ENCODE results near the gene USP6NL. TPM values are rescaled to one million over a fixed set of nuclear protein-coding genes. Genes with fewer than 3 reads are reported as not detected.

USP6NL gene
- total RNA-seq, 1 experiment from 2014 or later, result 21.4 TPM

DNA sequence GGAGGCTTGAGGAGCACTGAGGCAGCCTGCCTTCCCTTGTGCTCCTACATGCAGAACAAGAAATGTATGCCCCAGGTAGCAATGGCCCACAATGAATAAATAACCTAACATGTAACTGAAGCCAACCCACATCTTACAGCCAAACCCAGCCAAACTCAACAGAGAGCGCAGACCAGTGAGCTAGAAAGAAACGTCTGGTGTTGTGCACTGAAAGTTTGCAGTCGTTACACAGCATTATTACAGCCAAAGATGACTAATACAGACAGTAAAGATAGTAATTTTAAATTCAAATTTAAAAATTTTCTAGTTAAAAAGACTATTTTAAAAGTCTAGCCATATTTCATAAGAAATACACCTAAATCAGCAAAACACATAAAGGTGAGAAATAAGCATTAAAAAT lies 11.2 kb downstream of the USP6NL start:
- TF ChIP-seq SP1 (CRISPR knock-in tag; conservative IDR thresholded peaks at IDR 0.05), result no peak
- TF ChIP-seq RORB (CRISPR knock-in tag; IDR thresholded peaks at IDR 0.05), result no peak
- TF ChIP-seq KAT7 (CRISPR knock-in tag; IDR thresholded peaks at IDR 0.05; ENCODE audit: borderline replicate concordance), result no peak
- no peak for TF ChIP-seq NR2C2 (CRISPR knock-in tag; IDR thresholded peaks at IDR 0.05)
- TF ChIP-seq ESRRA (CRISPR knock-in tag; IDR thresholded peaks at IDR 0.05; ENCODE audit: borderline replicate concordance), result no peak
- TF ChIP-seq, protein P1, sequence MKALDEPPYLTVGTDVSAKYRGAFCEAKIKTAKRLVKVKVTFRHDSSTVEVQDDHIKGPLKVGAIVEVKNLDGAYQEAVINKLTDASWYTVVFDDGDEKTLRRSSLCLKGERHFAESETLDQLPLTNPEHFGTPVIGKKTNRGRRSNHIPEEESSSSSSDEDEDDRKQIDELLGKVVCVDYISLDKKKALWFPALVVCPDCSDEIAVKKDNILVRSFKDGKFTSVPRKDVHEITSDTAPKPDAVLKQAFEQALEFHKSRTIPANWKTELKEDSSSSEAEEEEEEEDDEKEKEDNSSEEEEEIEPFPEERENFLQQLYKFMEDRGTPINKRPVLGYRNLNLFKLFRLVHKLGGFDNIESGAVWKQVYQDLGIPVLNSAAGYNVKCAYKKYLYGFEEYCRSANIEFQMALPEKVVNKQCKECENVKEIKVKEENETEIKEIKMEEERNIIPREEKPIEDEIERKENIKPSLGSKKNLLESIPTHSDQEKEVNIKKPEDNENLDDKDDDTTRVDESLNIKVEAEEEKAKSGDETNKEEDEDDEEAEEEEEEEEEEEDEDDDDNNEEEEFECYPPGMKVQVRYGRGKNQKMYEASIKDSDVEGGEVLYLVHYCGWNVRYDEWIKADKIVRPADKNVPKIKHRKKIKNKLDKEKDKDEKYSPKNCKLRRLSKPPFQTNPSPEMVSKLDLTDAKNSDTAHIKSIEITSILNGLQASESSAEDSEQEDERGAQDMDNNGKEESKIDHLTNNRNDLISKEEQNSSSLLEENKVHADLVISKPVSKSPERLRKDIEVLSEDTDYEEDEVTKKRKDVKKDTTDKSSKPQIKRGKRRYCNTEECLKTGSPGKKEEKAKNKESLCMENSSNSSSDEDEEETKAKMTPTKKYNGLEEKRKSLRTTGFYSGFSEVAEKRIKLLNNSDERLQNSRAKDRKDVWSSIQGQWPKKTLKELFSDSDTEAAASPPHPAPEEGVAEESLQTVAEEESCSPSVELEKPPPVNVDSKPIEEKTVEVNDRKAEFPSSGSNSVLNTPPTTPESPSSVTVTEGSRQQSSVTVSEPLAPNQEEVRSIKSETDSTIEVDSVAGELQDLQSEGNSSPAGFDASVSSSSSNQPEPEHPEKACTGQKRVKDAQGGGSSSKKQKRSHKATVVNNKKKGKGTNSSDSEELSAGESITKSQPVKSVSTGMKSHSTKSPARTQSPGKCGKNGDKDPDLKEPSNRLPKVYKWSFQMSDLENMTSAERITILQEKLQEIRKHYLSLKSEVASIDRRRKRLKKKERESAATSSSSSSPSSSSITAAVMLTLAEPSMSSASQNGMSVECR (CRISPR knock-in tag; IDR thresholded peaks at IDR 0.05; ENCODE audit: borderline replicate concordance), result no peak
- TF ChIP-seq, protein P2, sequence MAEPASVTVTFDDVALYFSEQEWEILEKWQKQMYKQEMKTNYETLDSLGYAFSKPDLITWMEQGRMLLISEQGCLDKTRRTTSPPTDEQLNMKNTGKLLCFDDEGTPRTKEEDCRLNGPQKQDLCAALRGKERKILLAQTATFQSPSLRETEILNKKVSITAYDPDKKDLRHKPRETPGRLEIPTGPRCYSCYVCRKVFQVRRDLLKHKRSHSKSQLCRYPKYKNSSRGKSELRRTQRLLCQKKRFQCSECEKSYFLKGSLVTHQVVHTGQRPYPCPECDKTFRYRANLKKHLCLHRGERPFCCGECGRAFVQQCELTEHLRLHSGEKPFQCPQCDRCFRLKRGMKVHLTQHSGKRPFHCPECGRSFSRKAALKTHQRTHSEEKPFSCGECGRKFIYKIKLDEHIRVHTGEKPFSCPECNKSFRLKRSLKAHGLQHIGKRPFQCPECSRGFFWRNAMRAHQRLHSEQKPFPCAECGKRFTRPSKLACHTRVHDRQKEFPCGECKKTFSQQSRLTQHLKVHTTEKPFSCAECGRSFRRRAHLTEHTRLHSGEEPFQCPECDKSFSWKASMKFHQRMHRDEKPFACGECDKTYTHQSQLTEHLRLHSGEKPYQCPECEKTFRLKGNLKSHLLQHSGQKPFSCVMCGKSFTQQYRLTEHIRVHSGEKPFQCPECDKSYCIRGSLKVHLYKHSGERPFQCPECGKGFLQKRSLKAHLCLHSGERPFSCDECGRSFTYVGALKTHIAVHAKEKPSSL (CRISPR knock-in tag; conservative IDR thresholded peaks at IDR 0.05), result no peak
- TF ChIP-seq, protein P3, sequence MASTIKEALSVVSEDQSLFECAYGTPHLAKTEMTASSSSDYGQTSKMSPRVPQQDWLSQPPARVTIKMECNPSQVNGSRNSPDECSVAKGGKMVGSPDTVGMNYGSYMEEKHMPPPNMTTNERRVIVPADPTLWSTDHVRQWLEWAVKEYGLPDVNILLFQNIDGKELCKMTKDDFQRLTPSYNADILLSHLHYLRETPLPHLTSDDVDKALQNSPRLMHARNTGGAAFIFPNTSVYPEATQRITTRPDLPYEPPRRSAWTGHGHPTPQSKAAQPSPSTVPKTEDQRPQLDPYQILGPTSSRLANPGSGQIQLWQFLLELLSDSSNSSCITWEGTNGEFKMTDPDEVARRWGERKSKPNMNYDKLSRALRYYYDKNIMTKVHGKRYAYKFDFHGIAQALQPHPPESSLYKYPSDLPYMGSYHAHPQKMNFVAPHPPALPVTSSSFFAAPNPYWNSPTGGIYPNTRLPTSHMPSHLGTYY (CRISPR knock-in tag; IDR thresholded peaks at IDR 0.05), result no peak
- TF ChIP-seq, protein P4, sequence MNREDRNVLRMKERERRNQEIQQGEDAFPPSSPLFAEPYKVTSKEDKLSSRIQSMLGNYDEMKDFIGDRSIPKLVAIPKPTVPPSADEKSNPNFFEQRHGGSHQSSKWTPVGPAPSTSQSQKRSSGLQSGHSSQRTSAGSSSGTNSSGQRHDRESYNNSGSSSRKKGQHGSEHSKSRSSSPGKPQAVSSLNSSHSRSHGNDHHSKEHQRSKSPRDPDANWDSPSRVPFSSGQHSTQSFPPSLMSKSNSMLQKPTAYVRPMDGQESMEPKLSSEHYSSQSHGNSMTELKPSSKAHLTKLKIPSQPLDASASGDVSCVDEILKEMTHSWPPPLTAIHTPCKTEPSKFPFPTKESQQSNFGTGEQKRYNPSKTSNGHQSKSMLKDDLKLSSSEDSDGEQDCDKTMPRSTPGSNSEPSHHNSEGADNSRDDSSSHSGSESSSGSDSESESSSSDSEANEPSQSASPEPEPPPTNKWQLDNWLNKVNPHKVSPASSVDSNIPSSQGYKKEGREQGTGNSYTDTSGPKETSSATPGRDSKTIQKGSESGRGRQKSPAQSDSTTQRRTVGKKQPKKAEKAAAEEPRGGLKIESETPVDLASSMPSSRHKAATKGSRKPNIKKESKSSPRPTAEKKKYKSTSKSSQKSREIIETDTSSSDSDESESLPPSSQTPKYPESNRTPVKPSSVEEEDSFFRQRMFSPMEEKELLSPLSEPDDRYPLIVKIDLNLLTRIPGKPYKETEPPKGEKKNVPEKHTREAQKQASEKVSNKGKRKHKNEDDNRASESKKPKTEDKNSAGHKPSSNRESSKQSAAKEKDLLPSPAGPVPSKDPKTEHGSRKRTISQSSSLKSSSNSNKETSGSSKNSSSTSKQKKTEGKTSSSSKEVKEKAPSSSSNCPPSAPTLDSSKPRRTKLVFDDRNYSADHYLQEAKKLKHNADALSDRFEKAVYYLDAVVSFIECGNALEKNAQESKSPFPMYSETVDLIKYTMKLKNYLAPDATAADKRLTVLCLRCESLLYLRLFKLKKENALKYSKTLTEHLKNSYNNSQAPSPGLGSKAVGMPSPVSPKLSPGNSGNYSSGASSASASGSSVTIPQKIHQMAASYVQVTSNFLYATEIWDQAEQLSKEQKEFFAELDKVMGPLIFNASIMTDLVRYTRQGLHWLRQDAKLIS (CRISPR knock-in tag; IDR thresholded peaks at IDR 0.05; ENCODE audit: borderline replicate concordance), result no peak
- TF ChIP-seq, protein P5, sequence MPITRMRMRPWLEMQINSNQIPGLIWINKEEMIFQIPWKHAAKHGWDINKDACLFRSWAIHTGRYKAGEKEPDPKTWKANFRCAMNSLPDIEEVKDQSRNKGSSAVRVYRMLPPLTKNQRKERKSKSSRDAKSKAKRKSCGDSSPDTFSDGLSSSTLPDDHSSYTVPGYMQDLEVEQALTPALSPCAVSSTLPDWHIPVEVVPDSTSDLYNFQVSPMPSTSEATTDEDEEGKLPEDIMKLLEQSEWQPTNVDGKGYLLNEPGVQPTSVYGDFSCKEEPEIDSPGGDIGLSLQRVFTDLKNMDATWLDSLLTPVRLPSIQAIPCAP (CRISPR knock-in tag; IDR thresholded peaks at IDR 0.05), result no peak
- TF ChIP-seq, protein P6, sequence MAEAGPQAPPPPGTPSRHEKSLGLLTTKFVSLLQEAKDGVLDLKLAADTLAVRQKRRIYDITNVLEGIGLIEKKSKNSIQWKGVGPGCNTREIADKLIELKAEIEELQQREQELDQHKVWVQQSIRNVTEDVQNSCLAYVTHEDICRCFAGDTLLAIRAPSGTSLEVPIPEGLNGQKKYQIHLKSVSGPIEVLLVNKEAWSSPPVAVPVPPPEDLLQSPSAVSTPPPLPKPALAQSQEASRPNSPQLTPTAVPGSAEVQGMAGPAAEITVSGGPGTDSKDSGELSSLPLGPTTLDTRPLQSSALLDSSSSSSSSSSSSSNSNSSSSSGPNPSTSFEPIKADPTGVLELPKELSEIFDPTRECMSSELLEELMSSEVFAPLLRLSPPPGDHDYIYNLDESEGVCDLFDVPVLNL (CRISPR knock-in tag; IDR thresholded peaks at IDR 0.05; ENCODE audit: borderline replicate concordance, low read depth), result no peak
- no peak for TF ChIP-seq FOXJ3 (CRISPR knock-in tag; IDR thresholded peaks at IDR 0.05; ENCODE audit: borderline replicate concordance)
- TF ChIP-seq, protein P7, sequence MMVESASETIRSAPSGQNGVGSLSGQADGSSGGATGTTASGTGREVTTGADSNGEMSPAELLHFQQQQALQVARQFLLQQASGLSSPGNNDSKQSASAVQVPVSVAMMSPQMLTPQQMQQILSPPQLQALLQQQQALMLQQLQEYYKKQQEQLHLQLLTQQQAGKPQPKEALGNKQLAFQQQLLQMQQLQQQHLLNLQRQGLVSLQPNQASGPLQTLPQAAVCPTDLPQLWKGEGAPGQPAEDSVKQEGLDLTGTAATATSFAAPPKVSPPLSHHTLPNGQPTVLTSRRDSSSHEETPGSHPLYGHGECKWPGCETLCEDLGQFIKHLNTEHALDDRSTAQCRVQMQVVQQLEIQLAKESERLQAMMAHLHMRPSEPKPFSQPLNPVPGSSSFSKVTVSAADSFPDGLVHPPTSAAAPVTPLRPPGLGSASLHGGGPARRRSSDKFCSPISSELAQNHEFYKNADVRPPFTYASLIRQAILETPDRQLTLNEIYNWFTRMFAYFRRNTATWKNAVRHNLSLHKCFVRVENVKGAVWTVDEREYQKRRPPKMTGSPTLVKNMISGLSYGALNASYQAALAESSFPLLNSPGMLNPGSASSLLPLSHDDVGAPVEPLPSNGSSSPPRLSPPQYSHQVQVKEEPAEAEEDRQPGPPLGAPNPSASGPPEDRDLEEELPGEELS (CRISPR knock-in tag; IDR thresholded peaks at IDR 0.05), result no peak
- TF ChIP-seq ZNF423 (CRISPR knock-in tag; IDR thresholded peaks at IDR 0.05), result no peak
- H3K4me3 Mint-ChIP-seq, result no peak overlapping the region
- peaks cover 43% of the 10 kb centered on the region for H3K4me1 Mint-ChIP-seq
- no peak for DNase-seq (ENCODE audit: low spot score)
- peaks cover 6% of the 10 kb centered on the region; the same call in 1 of the 2 replicates for H3K36me3 Mint-ChIP-seq
- CTCF ChIA-PET, result interaction anchor here (0.6 to 1.7 kb wide), 2 partner anchors 8 to 365 kb away, joined by 3 read pairs; no protein-coding TSS in a partner anchor
- POLR2A ChIA-PET, result no interaction called here
- no peaks in the 10 kb centered on the region for H3K27me3 Mint-ChIP-seq (ENCODE audit: low read depth)
- ATAC-seq, result no peak
- peaks cover 4% of the 10 kb centered on the region for H3K9me3 Mint-ChIP-seq
- no peak overlapping the region for H3K27ac Mint-ChIP-seq
